Measurements from ENCODE around the gene ZDHHC13. TPM values are rescaled to one million over a fixed set of nuclear protein-coding genes. Genes with fewer than 3 reads are reported as not detected.

Gene ZDHHC13
- total and polyA plus RNA-seq, 10 of the 15 experiments (the other 5 are each of a cell fraction or from before 2014, with no cell fraction given) = 8.5 to 34.2 (median 20.4) TPM

GRCh38 chr11:19075636-19076035 is 41.3 kb upstream of the ZDHHC13 start (continued):
- no peak for TF ChIP-seq ZNF384 (IDR thresholded peaks at IDR 0.05; ENCODE audit: borderline replicate concordance, low read depth, low read length)
- TF ChIP-seq SREBF2 (IDR thresholded peaks at IDR 0.05; ENCODE audit: low read length) = no peak
- no peak for TF ChIP-seq TAF1 (IDR thresholded peaks at IDR 0.05; ENCODE audit: borderline replicate concordance, low read depth, low read length)

- ChIA-PET POLR2A (interaction anchor here (1.0 kb wide), 1 partner anchor 164 kb away, joined by 3 read pairs; the partner anchor contains the start of gene E2F8), RAD21 (ENCODE audit: unreplicated experiment) (interaction anchor here (0.6 to 2.7 kb wide), 11 partner anchors 15 to 477 kb away, joined by 3 to 8 read pairs (median 4); partner anchors contain the start of gene ZDHHC13), CTCF (interaction anchor here (0.7 to 5.1 kb wide), 47 partner anchors 9 to 829 kb away, joined by 3 to 26 read pairs (median 4); partner anchors contain the start of genes MRGPRX2 and ZDHHC13), SMC1A (ENCODE audit: uncharacterized antibody, unreplicated experiment) (interaction anchor here (0.6 to 2.1 kb wide), 18 partner anchors 11 to 472 kb away, joined by 3 to 8 read pairs (median 3); partner anchors contain the start of gene ZDHHC13)
- Histone ChIP-seq H2AFZ (ENCODE audit: control insufficient read depth, low read depth, low read length) (no peak overlapping the region), H4K20me1 (ENCODE audit: control insufficient read depth, insufficient read depth) (peaks cover 2% of the 10 kb centered on the region; the same call in 1 of the 2 replicates), H3K36me3 (ENCODE audit: control insufficient read depth in 2 of 2, insufficient read depth in 2 of 2, low read length in 1 of 2) (no peaks in the 10 kb centered on the region), H3K4me2 (ENCODE audit: control insufficient read depth, insufficient read depth) (no peak overlapping the region), H3K4me1 (ENCODE audit: control insufficient read depth, insufficient read depth, low read length) (no peaks in the 10 kb centered on the region), H3K9ac (ENCODE audit: control insufficient read depth, insufficient read depth, low read length) (no peak overlapping the region), H3K9me3 (replicated peaks; ENCODE audit: control insufficient read depth, insufficient read depth, low read length) (no peaks in the 10 kb centered on the region), H3K4me3 (no peak overlapping the region), H3K27me3 (replicated peaks in 1 of 2; ENCODE audit: control insufficient read depth in 2 of 2, insufficient read depth in 2 of 2, low read length in 1 of 2) (no peaks in the 10 kb centered on the region; a peak in 1 of 4 replicates), H3K27ac (ENCODE audit: control insufficient read depth, insufficient read depth) (no peak overlapping the region), H3K79me2 (ENCODE audit: control insufficient read depth, insufficient read depth, low read length) (no peaks in the 10 kb centered on the region)
- intact Hi-C loops (cut with micrococcal nuclease; ENCODE audit: unreplicated experiment) (loop anchor here (1.0 to 10.0 kb wide), 4 partner anchors 40 to 828 kb away; partner anchors contain the start of genes E2F8 and ZDHHC13), in situ Hi-C loops (cut with MboI) (loop anchor here (10.0 kb wide), 1 partner anchor 828 kb away; no protein-coding TSS in a partner anchor)
- DNase-seq (ENCODE audit: low read depth, low spot score) (no peak), FAIRE-seq (peak; percentile 78), ATAC-seq (peak; percentile 89)
- WGBS (ENCODE audit: insufficient coverage, insufficient replicate concordance, low lambda C conversion rate, missing lambda C conversion rate) = 18% methylated on average over 10 of the region's 10 CpGs
- no TSS peak for BruUV-seq (replicated peaks)
- no peak for TF ChIP-seq ZBTB40 (IDR thresholded peaks at IDR 0.05; ENCODE audit: borderline replicate concordance)
- TF ChIP-seq SMC3 (IDR thresholded peaks at IDR 0.05; ENCODE audit: borderline replicate concordance, low read length) = peak; percentile 79
- TF ChIP-seq YY1 (IDR thresholded peaks at IDR 0.05; ENCODE audit: low read depth, low read length) = 0 out of 2 replicates have a peak, but pooled peaks have one; percentile 18
- 0 out of 2 replicates have a peak, but pooled peaks have one; percentile 19 for TF ChIP-seq E2F4 (IDR thresholded peaks at IDR 0.05; ENCODE audit: low read depth, low read length)
- TF ChIP-seq RAD21 (IDR thresholded peaks at IDR 0.05; ENCODE audit: insufficient read depth, low read depth, low read length) = peak; percentile 59
- TF ChIP-seq CTCF (IDR thresholded peaks at IDR 0.05 in 2 of 3, conservative IDR thresholded peaks at IDR 0.05 in 1 of 3; ENCODE audit: control insufficient read depth in 2 of 3, extremely low read depth in 1 of 3, insufficient read depth in 1 of 3, low read depth in 3 of 3, low read length in 3 of 3) = peak; percentile 86 to 98 (median 98)
Observed at GRCh38 chr11:19076744-19077589, 40.0 kb upstream of the ZDHHC13 start.
